Measurements from ENCODE around the gene ENOX1.

Gene ENOX1

GRCh38 chr13:43529796-43530195 is 257.0 kb downstream of the ENOX1 start:
- DNase-seq, result no peak

GRCh38 chr13:43528992-43529391 is 257.8 kb downstream of the ENOX1 start:
- DNase-seq, result no peak

GRCh38 chr13:43522788-43523187 is 264.0 kb downstream of the ENOX1 start:
- DNase-seq, result no peak

- DNase-seq, result no peak
Measured at GRCh38 chr13:43520351-43520750, 266.4 kb downstream of the ENOX1 start.

GRCh38 chr13:43518833-43519232 is 267.9 kb downstream of the ENOX1 start:
- DNase-seq, result no peak

- no peak for DNase-seq
Measured at GRCh38 chr13:43516401-43516833, 270.4 kb downstream of the ENOX1 start.

GRCh38 chr13:43515531-43515930 is 271.2 kb downstream of the ENOX1 start:
- DNase-seq, result no peak

- DNase-seq, result no peak
Measured at GRCh38 chr13:43514311-43514710, 272.5 kb downstream of the ENOX1 start.

GRCh38 chr13:43512221-43512620 is 274.6 kb downstream of the ENOX1 start:
- DNase-seq, result no peak

GRCh38 chr13:43510956-43511901 is 275.5 kb downstream of the ENOX1 start:
- no peak for DNase-seq

- no peak for DNase-seq
Measured at GRCh38 chr13:43495732-43496131, 291.0 kb downstream of the ENOX1 start.

GRCh38 chr13:43494206-43494605 is 292.6 kb downstream of the ENOX1 start:
- DNase-seq, result no peak

- no peak for DNase-seq
Measured at GRCh38 chr13:43493496-43494000, 293.2 kb downstream of the ENOX1 start.

GRCh38 chr13:43492745-43493144 is 294.0 kb downstream of the ENOX1 start:
- no peak for DNase-seq

- DNase-seq, result no peak
Measured at GRCh38 chr13:43492311-43492710, 294.5 kb downstream of the ENOX1 start.

GRCh38 chr13:43489233-43489632 is 297.5 kb downstream of the ENOX1 start:
- no peak for DNase-seq

- DNase-seq, result no peak
Measured at GRCh38 chr13:43487885-43488284, 298.9 kb downstream of the ENOX1 start.

- DNase-seq, result no peak
Measured at GRCh38 chr13:43487461-43487860, 299.3 kb downstream of the ENOX1 start.

GRCh38 chr13:43484432-43485225 is 302.1 kb downstream of the ENOX1 start:
- DNase-seq, result no peak

- DNase-seq, result no peak
Measured at GRCh38 chr13:43483930-43484329, 302.8 kb downstream of the ENOX1 start.

- DNase-seq, result no peak
Measured at GRCh38 chr13:43482641-43483040, 304.1 kb downstream of the ENOX1 start.

GRCh38 chr13:43482026-43482425 is 304.7 kb downstream of the ENOX1 start:
- no peak for DNase-seq

GRCh38 chr13:43478902-43479301 is 307.9 kb downstream of the ENOX1 start:
- no peak for DNase-seq

- DNase-seq, result no peak
Measured at GRCh38 chr13:43478211-43478610, 308.6 kb downstream of the ENOX1 start.
